SK-N-MC (cell line): ENCODE measurements around the gene ZNF263.

Experiments used
- EZH2 ChIP-seq: fragments of 200-600 bp; sonication (generic); IDR thresholded peaks from one replicate; pipeline ENCODE4 v1.6.1; 2017; ENCODE audit warnings: antibody characterized with exemption
- FOXP2 ChIP-seq: optimal IDR thresholded peaks from 2 replicates; pipeline ENCODE3; 2011; ENCODE audit warnings: mild to moderate bottlenecking, moderate library complexity; ENCODE audit not compliant: insufficient read depth; ENCODE audit errors: extremely low read length, control extremely low read depth
- POLR2AphosphoS5 ChIP-seq: IDR thresholded peaks from 2 replicates; pipeline ENCODE4 v1.6.1; 2012; ENCODE audit warnings: mild to moderate bottlenecking, low read depth, low read length, borderline replicate concordance

GRCh38 chr16:3234543-3234856, 48.8 kb upstream of the ZNF263 start:
- TF ChIP-seq EZH2, result no peak
- TF ChIP-seq POLR2AphosphoS5, result no peak
- TF ChIP-seq FOXP2, result no peak
